HFF-Myc (cell line): ENCODE measurements around the gene CPLX3.
"Not testable (repeated sequence)": the region's sequence is repeated elsewhere in the genome, so short reads cannot be mapped to it uniquely, and the experiment has no call there.

ENCODE experiments used
- DNase-seq: peaks from one replicate; pipeline ENCODE4 v3.0.0-alpha.2; 2011; ENCODE audit warnings: low read depth; ENCODE audit errors: extremely low read depth
- H3K4me3 ChIP-seq: replicated peaks from 2 replicates; pipeline ENCODE4 v1.5.1; 2011; ENCODE audit warnings: low read depth, mild to moderate bottlenecking, control low read depth, low read length
- TF ChIP-seq, protein P1 (sequence below): IDR thresholded peaks from 2 replicates; pipeline ENCODE4 v1.5.1; 2012; ENCODE audit warnings: mild to moderate bottlenecking, low read depth, low read length, control low read depth; ENCODE audit errors: missing control alignments

Gene CPLX3

DNA sequence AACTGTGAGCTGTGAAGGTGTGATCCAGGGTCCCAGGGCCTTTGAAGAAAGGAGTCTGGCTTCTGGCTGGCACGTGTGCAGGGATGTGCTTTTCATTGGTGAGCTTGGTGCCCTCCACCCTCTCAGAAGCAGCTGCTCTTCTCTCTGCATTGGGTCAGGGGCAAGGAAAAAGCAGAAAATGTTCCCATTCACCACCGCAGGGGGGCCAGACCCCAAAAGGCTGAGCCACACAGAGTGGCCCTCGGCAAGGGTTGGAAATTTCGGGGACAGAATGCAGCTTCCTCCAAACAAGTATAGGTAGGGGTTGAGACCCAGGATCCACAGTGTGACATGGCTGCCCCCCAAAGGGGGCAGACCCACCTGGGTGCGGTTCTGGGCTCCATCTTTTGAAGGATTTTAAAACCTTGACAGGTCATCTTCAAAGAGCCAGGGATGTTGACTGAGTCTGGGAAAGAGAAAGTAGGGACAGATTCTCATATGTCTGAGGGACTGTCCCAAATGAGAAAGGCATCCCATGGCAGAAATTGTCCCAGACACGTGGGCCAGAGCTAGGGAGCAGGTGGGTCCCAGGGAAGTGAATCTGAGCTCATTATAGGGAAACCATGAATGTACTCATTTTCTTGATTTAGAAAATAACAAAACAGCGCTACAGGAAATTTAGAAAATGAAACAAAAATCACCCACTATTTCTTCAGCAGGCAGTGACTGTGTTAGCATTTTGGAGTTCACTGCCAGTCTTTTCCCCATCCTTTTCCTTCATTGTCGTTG lies 41.8 kb upstream of the CPLX3 start:
- H3K4me3 ChIP-seq: peak overlapping the region; percentile 62
- DNase-seq: no peak
- TF ChIP-seq, protein P1, sequence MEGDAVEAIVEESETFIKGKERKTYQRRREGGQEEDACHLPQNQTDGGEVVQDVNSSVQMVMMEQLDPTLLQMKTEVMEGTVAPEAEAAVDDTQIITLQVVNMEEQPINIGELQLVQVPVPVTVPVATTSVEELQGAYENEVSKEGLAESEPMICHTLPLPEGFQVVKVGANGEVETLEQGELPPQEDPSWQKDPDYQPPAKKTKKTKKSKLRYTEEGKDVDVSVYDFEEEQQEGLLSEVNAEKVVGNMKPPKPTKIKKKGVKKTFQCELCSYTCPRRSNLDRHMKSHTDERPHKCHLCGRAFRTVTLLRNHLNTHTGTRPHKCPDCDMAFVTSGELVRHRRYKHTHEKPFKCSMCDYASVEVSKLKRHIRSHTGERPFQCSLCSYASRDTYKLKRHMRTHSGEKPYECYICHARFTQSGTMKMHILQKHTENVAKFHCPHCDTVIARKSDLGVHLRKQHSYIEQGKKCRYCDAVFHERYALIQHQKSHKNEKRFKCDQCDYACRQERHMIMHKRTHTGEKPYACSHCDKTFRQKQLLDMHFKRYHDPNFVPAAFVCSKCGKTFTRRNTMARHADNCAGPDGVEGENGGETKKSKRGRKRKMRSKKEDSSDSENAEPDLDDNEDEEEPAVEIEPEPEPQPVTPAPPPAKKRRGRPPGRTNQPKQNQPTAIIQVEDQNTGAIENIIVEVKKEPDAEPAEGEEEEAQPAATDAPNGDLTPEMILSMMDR: no peak

DNA sequence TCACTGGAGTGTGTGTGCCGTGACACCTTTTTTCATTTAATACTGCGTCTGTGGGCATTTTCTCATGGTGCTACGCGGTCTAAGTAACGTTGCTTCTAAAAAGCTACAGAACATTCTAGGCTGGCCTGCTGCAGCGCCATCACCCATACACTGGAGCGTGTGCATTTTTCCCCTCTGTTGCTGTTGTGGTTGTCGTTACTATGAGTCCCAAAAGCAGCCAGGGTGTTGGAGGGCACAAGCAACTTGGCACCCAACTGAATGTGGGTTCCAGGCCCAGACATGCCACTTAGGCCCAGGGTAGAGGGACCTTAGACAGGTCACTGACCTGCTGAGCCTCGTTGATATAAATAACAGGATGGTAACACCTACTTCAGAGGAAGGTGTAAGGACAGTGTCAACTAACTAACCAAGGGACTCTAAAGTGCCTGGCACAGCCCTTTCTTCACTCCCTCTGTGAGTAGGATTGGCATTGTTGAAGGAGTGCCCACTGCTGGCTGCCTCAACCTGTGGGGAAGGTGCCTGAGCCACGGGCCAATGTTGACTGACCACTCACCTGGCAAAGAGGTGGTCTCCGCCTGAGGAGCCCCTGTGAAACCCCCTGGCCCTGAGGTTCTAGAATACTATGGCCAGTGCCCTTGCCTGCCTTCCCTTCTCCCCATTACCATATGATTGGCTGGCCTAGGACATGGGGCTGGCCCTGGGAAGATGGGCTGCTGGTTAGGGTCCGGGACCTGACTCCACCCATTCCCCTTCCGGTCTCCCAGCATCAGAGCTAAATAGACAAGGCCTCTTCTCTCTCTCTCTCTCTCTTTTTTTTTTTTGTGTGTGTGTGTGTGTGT lies 41.0 kb upstream of the CPLX3 start:
- DNase-seq: no peak
- H3K4me3 ChIP-seq: peak overlapping the region; percentile 62; the same call in 1 of the 2 replicates
- TF ChIP-seq, protein P1: no peak

DNA sequence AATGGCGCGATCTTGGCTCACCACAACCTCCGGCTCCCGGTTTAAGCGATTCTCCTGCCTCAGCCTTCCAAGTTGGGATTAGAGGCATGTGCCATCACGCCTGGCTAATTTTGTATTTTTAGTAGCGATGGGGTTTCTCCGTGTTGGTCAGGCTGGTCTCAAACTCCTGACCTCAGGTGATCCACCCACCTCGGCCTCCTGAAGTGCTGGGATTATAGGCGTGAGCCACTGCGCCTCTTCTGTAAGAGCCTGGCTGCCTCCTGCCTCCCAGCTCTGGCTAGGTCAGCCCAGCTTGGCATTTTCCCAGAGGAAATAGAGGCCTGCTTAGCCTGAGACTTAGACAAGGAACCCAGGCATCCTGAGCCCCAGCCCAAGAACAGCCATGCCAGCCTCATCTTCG lies 40.3 kb upstream of the CPLX3 start:
- not testable (repeated sequence) for DNase-seq

DNA sequence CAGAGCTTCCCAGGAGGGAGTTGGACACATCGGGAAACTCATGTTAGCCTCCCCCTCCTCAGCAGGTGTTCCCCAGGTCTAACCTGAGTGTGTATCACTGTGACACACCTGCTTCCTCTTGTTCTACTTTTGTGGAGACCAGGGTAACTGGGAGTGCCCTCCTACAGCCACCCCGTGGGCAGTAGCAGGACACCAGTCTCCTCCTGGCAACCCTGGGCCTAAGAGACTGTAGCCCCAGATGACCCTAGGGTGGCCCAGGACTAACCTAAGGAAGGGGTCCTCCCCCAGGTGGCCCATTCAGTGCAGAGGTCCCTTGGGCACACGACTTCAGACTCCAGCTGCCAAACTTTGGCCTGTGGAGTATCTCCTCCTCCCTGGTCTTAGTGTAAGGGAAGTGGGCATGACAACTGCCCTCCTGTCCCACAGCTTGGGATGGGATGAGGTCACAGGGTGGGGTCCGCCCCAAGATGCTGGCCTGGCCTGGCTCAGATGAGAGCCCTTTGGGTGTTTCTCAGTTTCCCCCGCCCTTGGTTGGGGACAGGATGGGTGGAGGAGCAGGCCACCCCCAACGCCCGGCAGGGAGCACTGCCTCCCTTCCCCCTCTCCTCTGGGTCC lies 39.8 kb upstream of the CPLX3 start:
- no peak overlapping the region for H3K4me3 ChIP-seq
- DNase-seq: no peak
- TF ChIP-seq, protein P1: no peak

More for the DNA sequence above, 40.3 kb upstream of the CPLX3 start:
- not testable (repeated sequence) for H3K4me3 ChIP-seq

GRCh38 chr15:74787251-74788041 lies 39.0 kb upstream of the CPLX3 start:
- TF ChIP-seq, protein P1: peak; percentile 71
- H3K4me3 ChIP-seq: no peak overlapping the region
- DNase-seq: peak; percentile 52

DNA sequence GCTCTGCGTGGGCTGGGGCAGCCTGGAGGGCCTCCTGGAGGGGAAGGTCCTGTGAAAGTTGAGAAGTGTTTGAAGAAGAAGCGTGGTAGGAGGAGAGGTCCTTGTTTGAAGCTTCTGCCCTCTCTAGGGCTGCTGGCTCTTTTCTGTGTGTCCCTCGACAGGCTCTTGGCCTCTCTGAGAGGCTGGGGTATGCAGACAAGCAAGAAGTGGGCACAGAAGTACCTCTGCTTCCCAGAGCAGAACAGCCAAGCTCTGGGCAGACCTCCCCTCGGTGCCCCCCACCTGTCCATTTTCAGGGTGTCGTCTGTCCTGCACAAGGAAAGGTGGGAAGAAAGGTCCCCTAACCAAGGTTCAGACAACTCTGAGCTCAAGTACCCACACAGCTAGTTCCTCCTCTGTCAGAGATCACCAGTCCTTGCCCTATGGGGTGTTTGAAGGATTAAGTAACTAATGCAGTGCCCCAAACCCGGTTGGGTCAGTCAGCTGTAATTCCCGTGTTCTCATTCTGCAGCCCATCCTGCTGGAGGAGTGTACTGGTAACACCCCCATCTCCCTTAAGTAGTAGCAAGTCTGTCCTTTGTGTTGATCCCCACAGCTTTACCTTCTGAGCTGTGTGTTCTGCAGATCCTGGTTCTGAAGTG lies 38.3 kb upstream of the CPLX3 start:
- DNase-seq: no peak
- TF ChIP-seq, protein P1: no peak
- no peak overlapping the region for H3K4me3 ChIP-seq
